HG02571 (cell line): ENCODE measurements around the gene CDCA4.

Experiments used
- ATAC-seq: cut with Tn5 transposase; IDR thresholded peaks from one replicate; pipeline ENCODE4 v1.9.1; 2021; ENCODE audit warnings: mild to moderate bottlenecking, moderate library complexity; ENCODE audit not compliant: unreplicated experiment

Gene CDCA4

GRCh38 chr14:105059035-105059924 lies 38.4 kb upstream of the CDCA4 start:
- ATAC-seq: no peak

- ATAC-seq: no peak
Observed at GRCh38 chr14:105058521-105059034, 37.7 kb upstream of the CDCA4 start.

- no peak for ATAC-seq
Observed at GRCh38 chr14:105056303-105056831, 35.5 kb upstream of the CDCA4 start.

- no peak for ATAC-seq
Observed at GRCh38 chr14:105055736-105056302, 34.9 kb upstream of the CDCA4 start.

- ATAC-seq: no peak
Observed at GRCh38 chr14:105055334-105055733, 34.5 kb upstream of the CDCA4 start.

- no peak for ATAC-seq
Observed at GRCh38 chr14:105053996-105054395, 33.1 kb upstream of the CDCA4 start.

- no peak for ATAC-seq
Observed at GRCh38 chr14:105053421-105053820, 32.5 kb upstream of the CDCA4 start.

- no peak for ATAC-seq
Observed at GRCh38 chr14:105052110-105052458, 31.2 kb upstream of the CDCA4 start.

GRCh38 chr14:105051182-105052109 lies 30.6 kb upstream of the CDCA4 start:
- ATAC-seq: no peak

GRCh38 chr14:105050551-105050897 lies 29.6 kb upstream of the CDCA4 start:
- ATAC-seq: no peak

- no peak for ATAC-seq
Observed at GRCh38 chr14:105049753-105050550, 29.1 kb upstream of the CDCA4 start.

GRCh38 chr14:105047283-105048016 lies 26.6 kb upstream of the CDCA4 start:
- ATAC-seq: no peak

- no peak for ATAC-seq
Observed at GRCh38 chr14:105046891-105047282, 26.0 kb upstream of the CDCA4 start.

GRCh38 chr14:105045710-105046326 lies 24.9 kb upstream of the CDCA4 start:
- peak; percentile 41 for ATAC-seq

GRCh38 chr14:105043641-105044040 lies 22.8 kb upstream of the CDCA4 start:
- no peak for ATAC-seq

- ATAC-seq: no peak
Observed at GRCh38 chr14:105042813-105043212, 21.9 kb upstream of the CDCA4 start.

GRCh38 chr14:105041841-105042765 lies 21.2 kb upstream of the CDCA4 start:
- no peak for ATAC-seq
